ENCODE data around the gene TEPSIN.

GRCh38 chr17:81248649-81249048 lies 9.8 kb upstream of the TEPSIN start:
- no peak for TF ChIP-seq CTCF (IDR thresholded peaks at IDR 0.05; ENCODE audit: low read length)
- no peak for TF ChIP-seq EZH2 (optimal IDR thresholded peaks at IDR 0.05; ENCODE audit: low read depth, low read length)
- no peak for TF ChIP-seq EZH2phosphoT487 (IDR thresholded peaks at IDR 0.05; ENCODE audit: low read length)
